Measurements from ENCODE around the gene ZFYVE27.
"Not testable (repeated sequence)": the region's sequence is repeated elsewhere in the genome, so short reads cannot be mapped to it uniquely, and the experiment has no call there.

Gene ZFYVE27

DNA sequence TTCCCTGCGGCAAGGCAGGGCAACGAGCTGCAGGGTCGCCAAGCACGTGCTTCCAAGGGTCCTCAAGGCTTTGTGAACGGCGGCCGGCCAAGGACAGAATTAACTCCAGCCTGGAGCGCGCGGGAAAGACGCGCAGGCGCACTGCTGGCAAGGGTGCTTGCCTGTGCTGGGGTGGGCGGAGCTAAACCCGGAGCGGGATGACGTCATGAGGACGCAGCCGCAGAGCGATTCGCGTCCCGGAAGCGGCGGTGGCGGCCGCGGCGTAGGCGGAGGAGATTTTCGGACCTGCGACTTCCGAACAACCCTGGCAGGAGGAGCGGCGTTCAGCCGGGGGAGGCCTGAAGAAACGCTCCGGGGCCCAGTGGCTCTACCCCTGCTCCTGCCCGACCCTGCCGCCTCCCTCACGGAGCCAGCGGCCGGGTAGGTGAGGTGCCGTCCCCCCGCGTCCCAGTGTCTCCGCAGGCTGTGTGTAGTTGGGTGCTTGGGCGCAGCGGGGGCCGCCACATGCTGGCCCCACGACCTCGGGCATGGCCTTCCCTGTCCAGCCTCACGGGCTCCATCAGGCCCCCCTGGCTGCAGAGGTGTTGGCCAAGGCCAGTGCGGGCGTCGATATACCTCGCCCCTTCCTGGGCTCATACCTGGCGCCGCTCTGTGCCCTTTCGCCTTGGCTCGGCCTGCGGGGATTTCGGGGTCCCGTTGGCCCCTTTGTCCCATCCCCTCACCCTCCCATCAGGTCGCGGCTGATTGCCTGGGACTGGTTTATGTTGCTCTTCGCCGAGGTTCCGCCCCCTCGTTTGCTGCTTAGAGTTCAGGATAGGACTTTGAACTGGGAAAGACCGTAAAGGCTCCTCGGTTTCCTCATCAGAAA is at the start of gene ZFYVE27:
ZFYVE27 (plus strand) TSS at position 227 of the 868 bp plus-strand sequence. CDS start 1,350 bp downstream, outside the sequence.
- Mint-ChIP-seq H3K27me3 (no peaks in the 10 kb centered on the region), H3K9me3 (no peaks in the 10 kb centered on the region), H3K4me3 (peak within 1 kb of the TSS; percentile 94), H3K4me1 (ENCODE audit: low read depth) (peaks cover 49% of the 10 kb centered on the region), H3K27ac (peak within 1 kb of the TSS; percentile 91), H3K36me3 (ENCODE audit: low read depth) (peaks cover 51% of the 10 kb centered on the region)
- intact Hi-C loops (cut with micrococcal nuclease): loop anchor here (1.0 kb wide), 1 partner anchor 26 kb away; no protein-coding TSS in a partner anchor

DNA sequence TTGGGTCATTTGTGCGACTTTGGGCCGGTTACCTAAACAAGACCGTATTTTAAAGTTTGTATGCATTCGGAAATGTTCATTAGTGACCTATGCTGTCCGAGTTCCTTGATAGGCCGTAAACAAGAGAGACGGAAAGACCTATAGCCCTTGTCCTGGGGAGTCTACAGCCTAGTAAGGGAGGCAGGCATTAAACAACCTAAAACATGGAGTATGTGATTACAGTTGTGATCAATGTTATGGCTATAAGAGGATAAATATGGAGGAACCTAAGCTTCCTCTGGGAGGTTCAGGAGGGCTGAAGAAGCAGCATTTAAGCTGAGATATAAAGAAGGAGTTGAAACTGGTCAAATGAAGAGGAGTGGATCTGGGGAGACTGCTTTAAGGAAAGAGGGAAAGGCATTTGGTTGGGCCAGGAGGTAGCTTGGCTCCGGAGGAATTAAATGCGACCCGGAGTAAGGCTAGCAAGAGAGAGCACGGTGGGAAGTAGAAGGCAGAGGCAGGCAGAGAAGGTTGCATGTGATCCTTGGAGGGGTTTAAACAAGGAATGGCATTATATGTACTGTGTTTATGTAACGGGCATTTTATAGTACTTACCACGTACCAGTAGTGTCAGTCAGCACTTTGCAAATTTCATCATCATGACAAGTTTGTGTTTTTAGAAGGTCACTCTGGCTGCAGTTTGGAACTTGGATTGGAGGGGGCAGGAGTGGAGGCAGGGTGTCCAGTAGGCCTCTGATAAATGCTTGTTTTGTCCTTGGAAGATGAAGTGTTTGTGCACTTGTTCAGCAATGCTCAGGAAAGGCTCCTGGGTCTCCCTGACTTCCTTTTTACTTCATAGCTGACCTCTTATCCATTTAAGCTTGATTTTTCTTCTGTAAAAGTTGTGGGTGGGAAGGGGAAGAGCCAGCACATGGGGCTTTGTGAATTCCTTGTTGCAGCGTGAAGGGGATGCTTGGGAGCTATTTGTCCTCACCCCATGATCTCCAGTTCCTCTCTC is 48.8 kb upstream of the ZFYVE27 start:
- H3K9me3 Mint-ChIP-seq: no peaks in the 10 kb centered on the region
- H3K4me1 Mint-ChIP-seq (ENCODE audit: low read depth): peaks cover 58% of the 10 kb centered on the region
- H3K36me3 Mint-ChIP-seq (ENCODE audit: low read depth): peaks cover 6% of the 10 kb centered on the region
- no peaks in the 10 kb centered on the region for H3K27me3 Mint-ChIP-seq
- H3K4me3 Mint-ChIP-seq: peak overlapping the region; percentile 90
- H3K27ac Mint-ChIP-seq: peak overlapping the region; percentile 93
- intact Hi-C loops (cut with micrococcal nuclease): loop anchor here (2.0 kb wide), 1 partner anchor 47 kb away; the partner anchor contains the start of gene PI4K2A

GRCh38 chr10:97689559-97690020 is 47.3 kb upstream of the ZFYVE27 start:
- H3K27ac Mint-ChIP-seq: peak overlapping the region; percentile 93
- intact Hi-C loops (cut with micrococcal nuclease): no loop called here
- peaks cover 6% of the 10 kb centered on the region for H3K36me3 Mint-ChIP-seq (ENCODE audit: low read depth)
- no peak overlapping the region for H3K4me3 Mint-ChIP-seq
- no peaks in the 10 kb centered on the region for H3K27me3 Mint-ChIP-seq
- peaks cover 44% of the 10 kb centered on the region for H3K4me1 Mint-ChIP-seq (ENCODE audit: low read depth)
- H3K9me3 Mint-ChIP-seq: no peaks in the 10 kb centered on the region

DNA sequence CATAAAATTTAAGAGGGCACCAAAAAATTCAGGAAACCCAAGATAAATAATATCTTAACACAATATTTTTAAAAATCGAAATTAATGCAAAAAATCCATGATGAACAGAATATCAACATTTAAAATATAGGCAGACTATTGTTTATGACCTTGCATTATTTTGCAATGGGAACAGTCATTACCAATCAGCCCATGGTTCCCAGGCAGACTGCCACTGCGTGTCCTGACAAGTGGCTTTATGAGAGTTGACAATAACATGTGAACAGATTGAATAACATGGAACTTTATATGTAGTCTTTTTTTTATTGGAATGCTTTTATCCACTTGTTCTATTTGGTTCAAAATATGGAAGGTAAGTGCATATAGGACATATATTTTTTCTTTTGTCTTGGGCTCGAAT is 46.8 kb upstream of the ZFYVE27 start:
- H3K4me1 Mint-ChIP-seq (ENCODE audit: low read depth): peaks cover 39% of the 10 kb centered on the region
- H3K36me3 Mint-ChIP-seq (ENCODE audit: low read depth): peaks cover 6% of the 10 kb centered on the region
- intact Hi-C loops (cut with micrococcal nuclease): no loop called here
- no peaks in the 10 kb centered on the region for H3K27me3 Mint-ChIP-seq
- peak overlapping the region; percentile 93 for H3K27ac Mint-ChIP-seq
- H3K9me3 Mint-ChIP-seq: no peaks in the 10 kb centered on the region
- H3K4me3 Mint-ChIP-seq: no peak overlapping the region

- intact Hi-C loops (cut with micrococcal nuclease): loop anchor here (5.0 kb wide), 1 partner anchor 34 kb away; no protein-coding TSS in a partner anchor
- not testable (repeated sequence) for H3K4me3 Mint-ChIP-seq; H3K36me3 Mint-ChIP-seq (ENCODE audit: low read depth); H3K27me3 Mint-ChIP-seq; H3K9me3 Mint-ChIP-seq; H3K27ac Mint-ChIP-seq
- peaks cover 12% of the 10 kb centered on the region for H3K4me1 Mint-ChIP-seq (ENCODE audit: low read depth)
These were observed 38.8 kb upstream of the ZFYVE27 start for GRCh38 chr10:97698072-97698655.

GRCh38 chr10:97701438-97702069 is 35.4 kb upstream of the ZFYVE27 start:
- H3K36me3 Mint-ChIP-seq (ENCODE audit: low read depth): no peaks in the 10 kb centered on the region
- no peak overlapping the region for H3K27ac Mint-ChIP-seq
- H3K4me3 Mint-ChIP-seq: no peak overlapping the region
- intact Hi-C loops (cut with micrococcal nuclease): loop anchor here (2.0 kb wide), 1 partner anchor 19 kb away; no protein-coding TSS in a partner anchor
- no peaks in the 10 kb centered on the region for H3K9me3 Mint-ChIP-seq
- H3K27me3 Mint-ChIP-seq: peaks cover 5% of the 10 kb centered on the region
- peaks cover 12% of the 10 kb centered on the region for H3K4me1 Mint-ChIP-seq (ENCODE audit: low read depth)

- Mint-ChIP-seq H3K4me1 (ENCODE audit: low read depth) (peaks cover 12% of the 10 kb centered on the region), H3K27me3 (peaks cover 10% of the 10 kb centered on the region), H3K36me3 (ENCODE audit: low read depth) (no peaks in the 10 kb centered on the region), H3K9me3 (no peaks in the 10 kb centered on the region), H3K4me3 (no peak overlapping the region), H3K27ac (no peak overlapping the region)
- intact Hi-C loops (cut with micrococcal nuclease): no loop called here
These were observed 33.4 kb upstream of the ZFYVE27 start for GRCh38 chr10:97703398-97704067.

DNA sequence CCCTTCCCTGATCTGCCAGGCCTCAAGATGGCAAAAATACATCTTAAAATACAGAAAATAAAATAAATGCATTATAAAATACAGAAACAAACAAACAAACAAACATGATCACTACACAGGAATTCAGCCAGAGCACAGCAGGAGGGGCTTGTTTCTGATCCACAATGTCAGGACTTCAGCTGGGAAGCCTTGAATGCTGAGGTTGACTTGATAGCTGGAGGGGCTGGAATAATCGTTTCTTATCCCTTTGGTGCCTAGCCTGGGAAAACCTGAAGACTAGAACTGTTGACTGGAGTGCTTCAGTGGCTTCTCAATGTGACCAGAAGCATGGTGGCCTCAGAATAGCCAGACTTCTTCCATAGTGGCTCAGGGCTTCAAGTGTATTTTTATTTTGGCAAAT is 32.6 kb upstream of the ZFYVE27 start:
- H3K4me3 Mint-ChIP-seq: no peak overlapping the region
- peaks cover 15% of the 10 kb centered on the region for H3K27me3 Mint-ChIP-seq
- no peaks in the 10 kb centered on the region for H3K36me3 Mint-ChIP-seq (ENCODE audit: low read depth)
- H3K4me1 Mint-ChIP-seq (ENCODE audit: low read depth): peaks cover 17% of the 10 kb centered on the region
- no peaks in the 10 kb centered on the region for H3K9me3 Mint-ChIP-seq
- intact Hi-C loops (cut with micrococcal nuclease): no loop called here
- H3K27ac Mint-ChIP-seq: no peak overlapping the region

DNA sequence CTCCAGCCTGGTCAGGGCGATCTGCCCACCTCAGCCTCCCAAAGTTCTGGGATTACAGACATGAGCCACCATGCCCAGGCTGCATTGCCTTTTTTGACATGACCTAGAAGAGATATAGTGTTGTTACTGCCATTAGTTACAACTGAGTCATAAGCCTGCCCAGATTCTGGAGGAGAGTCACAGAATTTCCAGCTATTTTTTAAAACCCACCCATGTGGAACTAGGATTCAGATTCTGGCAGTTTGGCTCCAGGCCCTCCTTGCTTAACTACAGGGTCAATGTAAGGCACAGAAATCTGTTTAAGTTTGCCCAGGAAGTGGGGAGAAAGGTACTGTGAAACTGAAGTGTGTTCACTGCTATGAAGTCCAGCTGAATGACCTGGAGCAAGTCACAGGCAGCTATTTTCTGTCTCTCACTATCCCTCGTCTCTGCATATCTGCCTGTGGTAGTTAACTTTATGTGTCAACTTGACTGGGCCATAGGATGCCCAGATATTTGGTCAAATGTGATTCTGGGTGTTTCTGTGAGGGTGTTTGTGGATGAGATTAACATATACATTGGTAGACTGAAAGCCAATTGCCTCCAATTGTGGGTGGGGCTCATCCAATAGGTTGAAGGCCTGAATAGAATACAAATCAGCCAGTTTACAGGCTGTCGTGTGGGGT is 31.8 kb upstream of the ZFYVE27 start:
- no peaks in the 10 kb centered on the region for H3K9me3 Mint-ChIP-seq
- intact Hi-C loops (cut with micrococcal nuclease): no loop called here
- peaks cover 16% of the 10 kb centered on the region for H3K27me3 Mint-ChIP-seq
- H3K4me3 Mint-ChIP-seq: no peak overlapping the region
- no peak overlapping the region for H3K27ac Mint-ChIP-seq
- no peaks in the 10 kb centered on the region for H3K36me3 Mint-ChIP-seq (ENCODE audit: low read depth)
- peaks cover 22% of the 10 kb centered on the region for H3K4me1 Mint-ChIP-seq (ENCODE audit: low read depth)

- H3K36me3 Mint-ChIP-seq (ENCODE audit: low read depth): no peaks in the 10 kb centered on the region
- no peak overlapping the region for H3K27ac Mint-ChIP-seq
- no peak overlapping the region for H3K4me3 Mint-ChIP-seq
- H3K27me3 Mint-ChIP-seq: peaks cover 16% of the 10 kb centered on the region
- H3K9me3 Mint-ChIP-seq: no peaks in the 10 kb centered on the region
- H3K4me1 Mint-ChIP-seq (ENCODE audit: low read depth): peaks cover 18% of the 10 kb centered on the region
- intact Hi-C loops (cut with micrococcal nuclease): no loop called here
These were observed 29.6 kb upstream of the ZFYVE27 start for GRCh38 chr10:97707134-97707861.

- Mint-ChIP-seq H3K4me1 (ENCODE audit: low read depth) (peaks cover 24% of the 10 kb centered on the region), H3K4me3 (no peak overlapping the region), H3K9me3 (no peaks in the 10 kb centered on the region), H3K27me3 (peaks cover 12% of the 10 kb centered on the region), H3K36me3 (ENCODE audit: low read depth) (peaks cover 4% of the 10 kb centered on the region), H3K27ac (no peak overlapping the region)
- intact Hi-C loops (cut with micrococcal nuclease): no loop called here
These were observed 28.8 kb upstream of the ZFYVE27 start for GRCh38 chr10:97708167-97708566.
